Transverse colon (tissue), 3 donors: ENCODE results near the gene P3H1.

Experiments used
- EP300 ChIP-seq: sonication (generic); formaldehyde crosslinking; IDR thresholded peaks from one replicate; pipeline ENCODE4 v1.6.1; 2017; ENCODE audit warnings: antibody characterized with exemption, low read depth
- POLR2A ChIP-seq: fragments of 450-650 bp; IDR thresholded peaks from one replicate; pipeline ENCODE4 v1.6.1; 2016; ENCODE audit warnings: antibody characterized with exemption, mild to moderate bottlenecking, moderate library complexity
- TF ChIP-seq, protein P1 (sequence below), 5 experiments: fragments of 200-600 bp in 3 of 5; fragments of 450-650 bp in 2 of 5; sonication (generic) in 3 of 5; IDR thresholded peaks; 1 replicate in 2 of 5; 2 replicates in 3 of 5; pipeline ENCODE4 v1.5.1; 2016 to 2017; ENCODE audit warnings: antibody characterized with exemption in 5 of 5, inconsistent platforms in 3 of 5, mild to moderate bottlenecking in 2 of 5, moderate library complexity in 1 of 5

DNA sequence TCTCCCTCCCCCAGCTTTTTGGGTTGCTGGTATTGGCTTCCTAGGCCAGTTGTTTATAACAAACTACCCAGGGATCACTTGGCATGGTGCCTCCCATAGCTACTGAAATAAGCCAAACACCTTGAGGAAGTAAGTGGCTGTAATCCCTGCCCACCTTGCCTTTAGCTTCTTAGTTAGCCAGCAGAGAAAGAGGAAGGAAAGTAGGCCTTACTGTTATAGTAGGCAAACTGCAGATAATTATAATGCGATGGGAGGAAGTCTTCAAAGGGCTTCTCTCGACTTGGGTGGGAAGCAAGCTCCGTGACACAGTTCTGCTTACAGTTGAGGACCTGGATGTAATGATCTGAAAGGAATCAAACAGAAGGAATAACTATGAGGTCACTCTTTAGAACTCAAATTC lies 8.2 kb downstream of the P3H1 start:
- TF ChIP-seq POLR2A (no peak), EP300 (no peak)
- TF ChIP-seq, protein P1, sequence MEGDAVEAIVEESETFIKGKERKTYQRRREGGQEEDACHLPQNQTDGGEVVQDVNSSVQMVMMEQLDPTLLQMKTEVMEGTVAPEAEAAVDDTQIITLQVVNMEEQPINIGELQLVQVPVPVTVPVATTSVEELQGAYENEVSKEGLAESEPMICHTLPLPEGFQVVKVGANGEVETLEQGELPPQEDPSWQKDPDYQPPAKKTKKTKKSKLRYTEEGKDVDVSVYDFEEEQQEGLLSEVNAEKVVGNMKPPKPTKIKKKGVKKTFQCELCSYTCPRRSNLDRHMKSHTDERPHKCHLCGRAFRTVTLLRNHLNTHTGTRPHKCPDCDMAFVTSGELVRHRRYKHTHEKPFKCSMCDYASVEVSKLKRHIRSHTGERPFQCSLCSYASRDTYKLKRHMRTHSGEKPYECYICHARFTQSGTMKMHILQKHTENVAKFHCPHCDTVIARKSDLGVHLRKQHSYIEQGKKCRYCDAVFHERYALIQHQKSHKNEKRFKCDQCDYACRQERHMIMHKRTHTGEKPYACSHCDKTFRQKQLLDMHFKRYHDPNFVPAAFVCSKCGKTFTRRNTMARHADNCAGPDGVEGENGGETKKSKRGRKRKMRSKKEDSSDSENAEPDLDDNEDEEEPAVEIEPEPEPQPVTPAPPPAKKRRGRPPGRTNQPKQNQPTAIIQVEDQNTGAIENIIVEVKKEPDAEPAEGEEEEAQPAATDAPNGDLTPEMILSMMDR (IDR thresholded peaks at IDR 0.05): no peak
